GM18505 (cell line): ENCODE data around the gene CXXC5.
"Not testable (repeated sequence)": the region's sequence is repeated elsewhere in the genome, so short reads cannot be mapped to it uniquely, and the experiment has no call there.

Experiments
- ATAC-seq: cut with Tn5 transposase; IDR thresholded peaks from one replicate; pipeline ENCODE4 v1.9.1; 2021; ENCODE audit not compliant: unreplicated experiment
- POLR2A ChIP-seq: IDR thresholded peaks from 4 replicates; pipeline ENCODE4 v1.6.1; 2011; ENCODE audit warnings: borderline replicate concordance; ENCODE audit not compliant: insufficient read depth, insufficient read length; ENCODE audit errors: extremely low read depth

The CXXC5 gene

DNA sequence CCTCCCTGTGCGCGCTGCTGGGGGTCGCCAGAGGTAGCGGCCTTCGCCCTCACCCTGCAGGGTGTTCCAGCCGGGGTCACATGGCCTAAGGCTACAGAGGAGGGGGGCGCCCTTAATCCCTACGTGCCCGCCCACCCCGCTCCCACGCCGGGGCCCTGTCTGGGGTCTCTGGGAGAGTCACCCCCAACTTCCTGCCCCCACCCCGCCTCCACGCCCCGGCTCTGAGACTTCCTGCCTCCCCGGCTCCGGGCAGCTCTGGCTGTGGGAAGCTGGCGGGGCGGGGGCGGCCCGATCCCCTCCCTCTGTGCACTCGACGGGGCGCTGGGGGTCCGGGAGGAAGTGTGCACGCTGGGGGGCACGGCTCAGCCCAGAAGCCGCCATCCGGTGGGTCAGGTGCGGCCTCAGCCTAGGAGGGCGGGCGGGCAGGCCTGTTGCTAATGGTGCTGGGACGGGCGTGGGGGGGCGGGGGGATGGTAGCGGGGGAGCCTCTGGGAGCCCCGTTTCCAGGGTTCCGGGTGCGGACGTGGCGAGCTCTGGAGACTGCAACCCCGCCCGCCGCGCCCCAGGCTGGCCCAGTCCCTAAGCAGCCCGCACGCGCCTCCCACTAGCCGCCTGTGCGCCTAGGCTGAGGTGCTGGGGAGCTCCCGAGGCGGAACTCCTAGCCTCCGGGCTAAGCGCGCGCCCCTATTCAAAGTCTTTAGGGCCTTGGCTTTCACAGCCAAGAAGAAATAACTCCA is 61.6 kb downstream of the CXXC5 start:
- TF ChIP-seq POLR2A: no peak
- ATAC-seq: no peak

GRCh38 chr5:139710319-139711066 is 62.3 kb downstream of the CXXC5 start:
- peak; percentile 35 for ATAC-seq
- TF ChIP-seq POLR2A: no peak

GRCh38 chr5:139711067-139711905 is 63.1 kb downstream of the CXXC5 start:
- ATAC-seq: no peak
- no peak for TF ChIP-seq POLR2A

GRCh38 chr5:139711906-139712224 is 63.7 kb downstream of the CXXC5 start:
- TF ChIP-seq POLR2A: no peak
- ATAC-seq: no peak

- ATAC-seq: no peak
- TF ChIP-seq POLR2A: no peak
Measured at GRCh38 chr5:139712412-139712811, 64.3 kb downstream of the CXXC5 start.

GRCh38 chr5:139713898-139714297 is 65.7 kb downstream of the CXXC5 start:
- ATAC-seq: not testable (repeated sequence)

DNA sequence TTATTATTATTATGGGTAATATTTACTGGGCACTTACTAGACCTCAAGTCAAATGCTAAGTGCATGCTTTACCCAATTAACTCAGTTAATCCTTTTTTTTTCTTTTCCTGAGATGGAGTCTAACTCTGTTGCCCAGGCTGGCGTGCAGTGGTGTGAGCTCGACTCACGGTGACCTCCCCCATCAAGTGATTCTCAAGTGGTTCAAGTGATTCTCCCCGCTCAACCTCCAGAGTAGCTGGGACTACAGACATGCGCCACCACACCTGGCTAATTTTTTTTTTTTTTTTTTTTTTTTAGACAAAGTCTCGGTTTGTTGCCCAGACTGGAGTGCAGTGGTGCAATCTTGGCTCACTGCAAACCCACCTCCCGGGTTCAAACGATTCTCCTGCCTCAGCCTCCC is 69.1 kb downstream of the CXXC5 start:
- ATAC-seq: no peak
- TF ChIP-seq POLR2A: no peak

DNA sequence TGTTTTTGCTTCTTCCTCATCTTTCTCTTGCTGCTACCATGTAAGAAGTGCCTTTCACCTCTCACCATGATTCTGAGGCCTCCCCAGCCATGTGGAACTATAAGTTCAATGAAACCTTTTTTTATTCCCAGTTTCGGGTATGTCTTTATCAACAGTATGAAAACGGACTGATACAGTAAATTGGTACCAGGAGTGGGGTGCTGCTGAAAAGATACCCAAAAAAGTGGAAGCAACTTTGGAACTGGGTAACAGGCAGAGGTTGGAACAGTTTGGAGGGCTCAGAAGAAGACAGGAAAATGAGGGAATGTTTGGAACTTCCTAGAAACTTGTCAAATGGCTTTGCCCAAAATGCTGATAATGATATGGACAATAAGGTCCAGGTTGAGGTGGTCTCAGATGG is 70.3 kb downstream of the CXXC5 start:
- ATAC-seq: not testable (repeated sequence)

DNA sequence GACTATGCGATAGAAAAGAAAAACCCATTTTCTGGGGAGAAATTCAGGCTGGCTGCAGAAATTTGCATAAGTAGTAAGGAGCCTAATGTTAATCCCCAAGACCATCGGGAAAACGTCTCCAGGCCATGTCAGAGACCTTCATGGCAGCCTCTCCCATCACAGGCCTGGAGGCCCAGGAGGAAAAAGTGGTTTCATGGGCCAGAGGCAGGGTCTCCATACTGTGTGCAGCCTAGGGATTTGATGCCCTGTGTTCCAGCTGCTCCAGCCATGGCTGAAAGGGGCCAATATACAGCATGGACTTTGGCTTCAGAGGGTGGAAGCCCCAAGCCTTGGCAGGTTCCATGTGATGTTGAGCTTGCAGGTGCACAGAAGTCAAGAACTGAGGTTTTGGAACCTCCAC is 71.8 kb downstream of the CXXC5 start:
- ATAC-seq: not testable (repeated sequence)

DNA sequence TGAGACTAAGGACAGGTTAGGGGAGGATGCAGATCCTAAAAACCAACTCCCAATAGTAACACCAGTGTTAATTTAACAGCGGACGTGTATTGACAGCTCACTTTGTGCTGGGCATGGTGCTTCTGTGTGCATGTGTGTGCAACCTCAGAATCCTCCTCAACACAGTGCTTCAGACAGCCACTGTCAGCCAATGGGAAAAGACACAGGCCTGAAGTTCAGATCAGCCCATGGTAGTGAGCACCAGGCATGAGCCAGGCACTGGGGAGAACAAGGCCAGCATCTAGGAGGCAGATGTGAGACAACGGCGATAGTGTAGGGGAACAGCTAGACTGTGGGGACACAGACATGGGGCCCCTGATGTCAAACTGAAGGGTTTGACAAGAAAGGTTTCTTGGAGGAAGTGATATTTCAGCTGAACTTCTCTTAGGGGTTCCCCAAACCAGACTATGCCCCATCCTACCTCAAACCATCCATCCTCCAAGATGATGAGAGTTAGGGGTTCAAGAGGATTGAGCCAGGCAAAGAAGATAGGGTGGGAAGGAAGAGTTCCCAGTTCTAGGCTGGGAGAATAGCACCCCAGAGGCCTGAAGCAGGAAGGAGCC is 75.9 kb downstream of the CXXC5 start:
- no peak for ATAC-seq
- TF ChIP-seq POLR2A: no peak

- no peak for ATAC-seq
- no peak for TF ChIP-seq POLR2A
Measured at GRCh38 chr5:139725073-139725830, 77.1 kb downstream of the CXXC5 start.

DNA sequence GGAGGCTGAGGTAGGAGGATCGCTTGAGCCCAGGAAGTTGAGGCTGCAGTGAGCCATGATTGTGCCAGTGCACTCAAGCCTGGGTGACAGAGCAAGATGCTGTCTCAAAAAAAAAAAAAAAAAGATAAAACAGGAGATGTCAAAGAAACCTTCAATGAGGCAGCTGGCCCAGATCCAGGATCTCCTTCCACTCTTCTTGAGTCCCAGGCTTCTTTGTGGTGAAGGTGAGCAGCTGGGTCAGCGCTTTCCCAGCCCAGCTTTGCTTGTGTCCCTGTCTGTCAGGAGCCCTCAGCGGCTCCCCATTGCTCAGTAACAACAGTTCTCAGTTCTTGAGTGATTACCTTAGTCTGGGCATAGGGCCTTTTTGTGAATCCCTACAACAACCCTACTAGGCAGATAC is 78.1 kb downstream of the CXXC5 start:
- TF ChIP-seq POLR2A: no peak
- ATAC-seq: no peak

DNA sequence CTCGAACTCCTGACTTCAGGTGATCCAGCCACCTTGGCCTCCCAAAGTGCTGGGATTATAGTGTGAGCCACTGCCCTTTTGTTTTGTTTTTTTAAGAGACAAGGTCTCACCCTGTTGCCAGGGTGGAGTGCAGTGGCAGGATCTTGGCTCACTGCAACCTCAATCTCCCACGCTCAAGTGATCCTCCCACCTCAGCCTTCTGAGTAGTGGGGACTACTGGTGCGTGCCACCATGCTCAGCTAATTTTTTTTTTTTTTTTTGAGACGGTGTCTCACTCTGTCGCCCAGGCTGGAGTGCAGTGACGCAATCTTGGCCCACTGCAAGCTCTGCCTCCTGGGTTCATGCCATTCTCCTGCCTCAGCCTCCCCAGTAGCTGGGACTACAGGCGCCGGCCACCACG is 79.5 kb downstream of the CXXC5 start:
- not testable (repeated sequence) for ATAC-seq

GRCh38 chr5:139731281-139731680 is 83.1 kb downstream of the CXXC5 start:
- no peak for TF ChIP-seq POLR2A
- no peak for ATAC-seq

DNA sequence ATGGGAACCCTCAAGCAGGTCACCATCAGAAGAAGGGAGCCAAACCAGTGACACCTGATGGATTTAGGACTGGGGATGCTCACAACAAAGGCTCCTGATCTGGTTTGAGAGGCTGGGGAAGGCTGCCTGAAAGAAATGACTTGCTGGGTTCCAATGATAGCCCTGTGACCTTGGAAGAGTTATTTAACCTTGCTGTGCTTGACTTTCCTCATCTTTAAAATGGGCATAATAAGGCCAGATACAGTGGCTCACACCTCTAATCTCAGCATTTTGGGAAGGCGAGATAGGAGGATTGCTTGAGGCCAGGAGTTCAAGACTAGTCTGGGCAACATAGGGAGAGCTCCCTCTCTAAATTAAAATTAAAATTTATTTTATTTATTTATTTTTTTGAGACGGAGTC is 83.9 kb downstream of the CXXC5 start:
- no peak for ATAC-seq
- no peak for TF ChIP-seq POLR2A
